Forelimb muscle (tissue), 1 donor: ENCODE measurements around the gene KPNA2. TPM values are rescaled to one million over a fixed set of nuclear protein-coding genes. Genes with fewer than 3 reads are reported as not detected.
"Not testable (repeated sequence)": the region's sequence is repeated elsewhere in the genome, so short reads cannot be mapped to it uniquely, and the experiment has no call there.

ENCODE experiments used
- DNase-seq: peaks from one replicate; pipeline ENCODE4 v3.0.0-alpha.2; 2013; ENCODE audit warnings: low read depth
- polyA plus RNA-seq: library from polyadenylated mRNA; unstranded; fragments of 120-200 nt; gene quantifications from one replicate; pipeline ENCODE4 v1.2.1, GENCODE V29; 2013; ENCODE audit not compliant: insufficient read length

The KPNA2 gene
- polyA plus RNA-seq, 1 donor: 51.4 TPM

GRCh38 chr17:68019675-68020408, 15.7 kb upstream of the KPNA2 start:
- peak; percentile 89 for DNase-seq

- no peak for DNase-seq
These were observed 15.2 kb upstream of the KPNA2 start for GRCh38 chr17:68020409-68020756.

GRCh38 chr17:68020791-68021190, 14.7 kb upstream of the KPNA2 start:
- DNase-seq: not testable (repeated sequence)

GRCh38 chr17:68021963-68022362, 13.6 kb upstream of the KPNA2 start:
- no peak for DNase-seq

GRCh38 chr17:68022547-68022946, 13.0 kb upstream of the KPNA2 start:
- not testable (repeated sequence) for DNase-seq

GRCh38 chr17:68029512-68030215, 5.9 kb upstream of the KPNA2 start:
- no peak for DNase-seq

- no peak for DNase-seq
These were observed 1.7 kb upstream of the KPNA2 start for GRCh38 chr17:68033636-68034451.

- DNase-seq: no peak
These were observed 1.1 kb upstream of the KPNA2 start for GRCh38 chr17:68034452-68034776.

GRCh38 chr17:68035131-68035522, 408 bp upstream of the KPNA2 start:
- DNase-seq: no peak

GRCh38 chr17:68036304-68037147, 991 bp downstream of the KPNA2 start:
- no peak for DNase-seq

GRCh38 chr17:68047153-68047846, 11.8 kb downstream of the KPNA2 start:
- DNase-seq: no peak

- DNase-seq: not testable (repeated sequence)
These were observed 12.5 kb downstream of the KPNA2 start for GRCh38 chr17:68047890-68048542.

GRCh38 chr17:68048996-68049395, 13.5 kb downstream of the KPNA2 start:
- no peak for DNase-seq

GRCh38 chr17:68049812-68050437, 14.4 kb downstream of the KPNA2 start:
- not testable (repeated sequence) for DNase-seq

- not testable (repeated sequence) for DNase-seq
These were observed 16.1 kb downstream of the KPNA2 start for GRCh38 chr17:68051321-68052312.

- DNase-seq: no peak
These were observed 17.3 kb downstream of the KPNA2 start for GRCh38 chr17:68052810-68053209.

- no peak for DNase-seq
These were observed 17.9 kb downstream of the KPNA2 start for GRCh38 chr17:68053231-68054013.

- DNase-seq: no peak
These were observed 18.9 kb downstream of the KPNA2 start for GRCh38 chr17:68054296-68054900.
